COLO829 (cell line): ENCODE data around the gene RAET1G.
"Not testable (repeated sequence)": the region's sequence is repeated elsewhere in the genome, so short reads cannot be mapped to it uniquely, and the experiment has no call there.

Source experiments
- DNase-seq: peaks from one replicate; pipeline ENCODE4 v3.0.0; 2012; ENCODE audit warnings: low spot score

RAET1G gene

GRCh38 chr6:149912680-149913079 lies 10.2 kb downstream of the RAET1G start:
- not testable (repeated sequence) for DNase-seq

- DNase-seq: no peak
Measured at GRCh38 chr6:149910721-149911151, 12.2 kb downstream of the RAET1G start.

- no peak for DNase-seq
Measured at GRCh38 chr6:149909701-149910470, 13.0 kb downstream of the RAET1G start.

- not testable (repeated sequence) for DNase-seq
Measured at GRCh38 chr6:149908480-149908879, 14.4 kb downstream of the RAET1G start.

GRCh38 chr6:149907317-149907716 lies 15.6 kb downstream of the RAET1G start:
- no peak for DNase-seq

GRCh38 chr6:149906405-149906804 lies 16.5 kb downstream of the RAET1G start:
- DNase-seq: no peak

GRCh38 chr6:149905911-149906371 lies 17.0 kb downstream of the RAET1G start:
- DNase-seq: no peak

- no peak for DNase-seq
Measured at GRCh38 chr6:149905371-149905910, 17.5 kb downstream of the RAET1G start.

GRCh38 chr6:149904661-149905370 lies 18.1 kb downstream of the RAET1G start:
- DNase-seq: no peak

GRCh38 chr6:149903938-149904611 lies 18.8 kb downstream of the RAET1G start:
- DNase-seq: no peak

- DNase-seq: no peak
Measured at GRCh38 chr6:149901444-149902140, 21.3 kb downstream of the RAET1G start.

- no peak for DNase-seq
Measured at GRCh38 chr6:149900620-149901443, 22.1 kb downstream of the RAET1G start.

GRCh38 chr6:149899926-149900619 lies 22.8 kb downstream of the RAET1G start:
- DNase-seq: no peak

GRCh38 chr6:149899486-149899885 lies 23.4 kb downstream of the RAET1G start:
- DNase-seq: no peak

- no peak for DNase-seq
Measured at GRCh38 chr6:149898966-149899365, 24.0 kb downstream of the RAET1G start.

GRCh38 chr6:149897855-149898744 lies 24.8 kb downstream of the RAET1G start, which contains the start of gene RAET1E:
Gene RAET1E (minus strand): TSS chr6:149898113. CDS start chr6:149890901, 7,212 bp downstream.
- DNase-seq: no peak

GRCh38 chr6:149897015-149897697 lies 25.8 kb downstream of the RAET1G start:
- peak; percentile 53 for DNase-seq

GRCh38 chr6:149896491-149896890 lies 26.4 kb downstream of the RAET1G start:
- peak; percentile 13 for DNase-seq
